CD4-positive, alpha-beta T cell treated with Interleukin-6 at 100 ng/mL for 8 hours (primary cell): ENCODE results near the gene GLS.
"Not testable (repeated sequence)": the region's sequence is repeated elsewhere in the genome, so short reads cannot be mapped to it uniquely, and the experiment has no call there.

ENCODE experiments used
- DNase-seq: peaks from one replicate; pipeline ENCODE4 v3.0.0-alpha.2; 2020; ENCODE audit warnings: mixed read lengths, low spot score

The GLS gene

GRCh38 chr2:190933361-190933760, 52.7 kb downstream of the GLS start:
- no peak for DNase-seq

- DNase-seq, result no peak
These were observed 54.4 kb downstream of the GLS start for GRCh38 chr2:190935054-190935453.

GRCh38 chr2:190938771-190939335, 58.2 kb downstream of the GLS start:
- no peak for DNase-seq

GRCh38 chr2:190940454-190940853, 59.8 kb downstream of the GLS start:
- no peak for DNase-seq

GRCh38 chr2:190941571-190941970, 61.0 kb downstream of the GLS start:
- DNase-seq, result no peak

- DNase-seq, result no peak
These were observed 62.1 kb downstream of the GLS start for GRCh38 chr2:190942697-190943096.

GRCh38 chr2:190943706-190944105, 63.1 kb downstream of the GLS start:
- no peak for DNase-seq

GRCh38 chr2:190947141-190947540, 66.5 kb downstream of the GLS start:
- no peak for DNase-seq

GRCh38 chr2:190947711-190948251, 67.2 kb downstream of the GLS start:
- peak; percentile 32 for DNase-seq

GRCh38 chr2:190948671-190949070, 68.0 kb downstream of the GLS start:
- DNase-seq, result no peak

- no peak for DNase-seq
These were observed 70.0 kb downstream of the GLS start for GRCh38 chr2:190950566-190950991.

- no peak for DNase-seq
These were observed 72.6 kb downstream of the GLS start for GRCh38 chr2:190953257-190953656.

GRCh38 chr2:190959911-190960788, 79.5 kb downstream of the GLS start:
- DNase-seq, result no peak

GRCh38 chr2:190961117-190961516, 80.5 kb downstream of the GLS start:
- DNase-seq, result not testable (repeated sequence)

GRCh38 chr2:190961918-190962487, 81.4 kb downstream of the GLS start:
- no peak for DNase-seq

- DNase-seq, result no peak
These were observed 82.5 kb downstream of the GLS start for GRCh38 chr2:190963088-190963487.

- DNase-seq, result no peak
These were observed 83.7 kb downstream of the GLS start for GRCh38 chr2:190964170-190964795.

- DNase-seq, result no peak
These were observed 85.1 kb downstream of the GLS start for GRCh38 chr2:190965580-190966222.

GRCh38 chr2:190968522-190968921, 87.9 kb downstream of the GLS start:
- no peak for DNase-seq

GRCh38 chr2:190970160-190970559, 89.5 kb downstream of the GLS start:
- DNase-seq, result no peak

- DNase-seq, result no peak
These were observed 90.4 kb downstream of the GLS start for GRCh38 chr2:190970873-190971506.
